OCI-LY7 (cell line): ENCODE measurements around the gene NMRAL1.

Experiments used
- CTCF ChIP-seq: fragments of 200-600 bp; sonication (generic); conservative IDR thresholded peaks from 2 replicates; pipeline ENCODE4 v1.5.1; 2014; ENCODE audit warnings: mild to moderate bottlenecking, antibody characterized with exemption, low read length, moderate library complexity, mixed read lengths
- EZH2phosphoT487 ChIP-seq: fragments of 200-600 bp; sonication (generic); IDR thresholded peaks from 2 replicates; pipeline ENCODE4 v1.6.1; 2018; ENCODE audit warnings: low read depth, borderline replicate concordance, mild to moderate bottlenecking, mixed run types, antibody characterized with exemption, low read length, moderate library complexity, mixed read lengths

- TF ChIP-seq CTCF: no peak
- TF ChIP-seq EZH2phosphoT487: no peak
Observed at GRCh38 chr16:4523686-4524085, 49.3 kb upstream of the NMRAL1 start.
